Vagina (tissue), 2 donors: ENCODE measurements around the gene PIEZO2.

Source experiments
- CTCF ChIP-seq, 3 experiments: fragments of 450-650 bp in 2 of 3; fragments of 200-600 bp in 1 of 3; sonication (generic) in 1 of 3; IDR thresholded peaks; one replicate each; pipeline ENCODE4 v1.5.1; 2017 to 2019; ENCODE audit warnings: antibody characterized with exemption in 3 of 3, mild to moderate bottlenecking in 2 of 3, moderate library complexity in 2 of 3
- POLR2AphosphoS5 ChIP-seq, 2 donors: sonication (generic); formaldehyde crosslinking; IDR thresholded peaks; one replicate each; pipeline ENCODE4 v1.9.0; 2017; ENCODE audit warnings: antibody characterized with exemption in 2 of 2, mild to moderate bottlenecking in 2 of 2, low read depth in 1 of 2; ENCODE audit not compliant: insufficient read depth in 1 of 2

- TF ChIP-seq CTCF (IDR thresholded peaks at IDR 0.05), result peak in 2 of 3 experiments; percentile 3 to 20
- TF ChIP-seq POLR2AphosphoS5 (IDR thresholded peaks at IDR 0.05; ENCODE audit: insufficient read depth in 1 of 2, low read depth in 1 of 2), result no peak
These were observed 5.1 kb upstream of the PIEZO2 start for GRCh38 chr18:11154368-11154989.
